GM19023 (cell line): ENCODE data around the gene ESPN.

Source experiments
- ATAC-seq: cut with Tn5 transposase; IDR thresholded peaks from one replicate; pipeline ENCODE4 v1.9.1; 2021; ENCODE audit warnings: mild to moderate bottlenecking, moderate library complexity; ENCODE audit not compliant: unreplicated experiment

Gene ESPN

DNA sequence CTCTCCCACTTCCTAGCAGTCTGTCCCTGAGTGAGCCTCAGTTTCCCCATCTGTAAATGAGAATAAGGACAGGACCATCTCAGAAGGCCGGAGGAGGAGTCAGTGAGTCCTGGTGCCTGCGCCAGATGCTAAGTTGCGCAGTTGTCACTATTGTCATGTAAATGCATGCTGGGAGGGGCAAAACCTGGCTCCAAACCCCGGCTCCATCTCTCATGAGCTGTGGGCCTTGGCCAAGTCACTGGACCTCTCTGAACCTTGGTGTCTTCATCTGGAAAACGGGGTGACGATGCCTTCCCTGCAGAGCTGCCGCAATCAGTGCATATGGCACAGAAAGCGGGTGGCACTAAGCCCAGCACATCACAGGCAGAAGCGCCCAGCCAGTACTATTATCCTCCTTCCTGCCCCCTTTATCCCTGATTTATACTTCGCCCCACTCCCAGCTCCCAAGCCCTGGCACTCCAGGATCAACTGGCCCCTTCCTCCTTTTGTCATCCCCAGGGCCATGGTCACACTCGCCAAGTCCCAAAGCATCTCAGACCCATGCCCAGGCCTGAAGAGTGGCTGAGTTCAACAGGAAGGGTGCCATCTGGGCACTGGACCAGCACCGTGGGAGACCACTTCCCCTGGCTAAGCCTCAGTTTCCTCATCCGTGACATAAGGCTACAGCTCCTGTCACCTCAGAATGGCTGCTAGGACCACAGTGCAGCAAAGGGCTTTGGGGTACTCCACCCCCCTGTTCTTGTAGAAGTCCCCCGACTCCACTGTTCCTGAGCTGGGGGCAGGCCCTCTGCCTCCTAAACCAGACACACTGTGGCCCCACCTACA, 71.2 kb downstream of the ESPN start:
- no peak for ATAC-seq

DNA sequence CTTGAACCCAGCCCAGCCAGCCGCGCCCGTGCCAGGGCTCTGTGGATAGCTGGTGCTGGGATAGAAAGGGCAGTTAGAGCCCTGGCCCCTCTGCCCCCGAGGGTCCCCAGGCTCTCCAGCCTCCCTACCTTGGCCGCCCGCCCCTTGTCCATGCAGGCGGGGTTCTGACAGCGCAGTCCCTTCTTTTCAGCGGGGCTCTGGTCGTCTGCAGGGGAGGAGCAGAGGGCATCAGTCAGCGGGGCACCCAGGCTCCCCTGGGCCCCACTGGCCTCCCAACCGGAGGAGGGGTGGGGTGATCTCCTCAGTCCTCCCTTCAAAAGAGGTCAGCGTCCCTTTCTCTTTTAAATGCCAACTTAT, 71.8 kb downstream of the ESPN start:
- ATAC-seq, result no peak

DNA sequence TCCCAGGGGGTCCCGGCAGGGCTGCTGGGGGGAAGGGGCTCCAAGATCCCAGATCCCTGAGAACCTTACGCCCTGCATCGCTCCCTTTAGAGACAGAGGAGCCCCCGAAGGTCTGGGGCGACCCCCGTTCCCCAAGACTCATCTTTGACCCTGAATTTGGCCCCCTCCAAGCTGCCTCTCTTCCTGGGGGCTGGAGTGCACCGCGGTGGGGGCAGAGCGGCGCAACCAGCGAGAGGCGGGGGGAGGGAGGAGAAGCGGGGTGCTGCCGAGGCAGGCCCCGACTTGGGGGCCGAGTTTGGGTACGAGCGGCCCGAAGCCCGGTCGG, 72.3 kb downstream of the ESPN start:
- no peak for ATAC-seq

DNA sequence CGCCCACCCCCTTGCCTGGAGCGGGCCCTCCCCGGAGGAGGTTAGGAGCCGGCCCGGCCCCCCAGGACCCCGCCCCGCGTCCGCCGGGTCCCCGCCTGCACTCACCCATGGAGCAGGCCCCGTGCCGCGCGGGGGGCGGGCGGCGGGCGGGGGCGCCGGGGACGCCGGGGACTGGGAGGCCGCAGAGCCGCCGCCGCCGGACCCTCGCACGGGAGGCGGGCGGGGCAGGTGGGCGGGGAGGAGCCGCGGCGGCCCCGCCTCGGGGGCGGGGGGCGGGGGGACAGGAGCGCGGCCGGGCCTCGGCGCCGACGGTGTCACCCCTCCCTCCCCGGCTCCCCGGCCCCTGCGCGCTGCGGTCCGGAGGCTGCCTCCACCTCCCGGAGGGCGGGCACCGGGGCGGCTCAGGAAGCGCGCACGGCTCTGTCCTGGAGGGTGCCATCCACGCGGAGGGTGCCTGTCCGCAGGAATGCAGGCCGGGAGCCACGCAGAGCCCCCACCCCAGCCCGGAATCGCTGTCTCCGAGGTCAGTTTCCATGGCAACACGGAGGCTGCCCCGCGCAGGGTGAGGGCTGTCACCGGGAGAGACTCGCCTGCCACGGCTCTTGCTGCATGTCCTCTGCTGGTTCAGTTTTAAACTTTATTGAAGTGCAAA, 72.8 kb downstream of the ESPN start:
- no peak for ATAC-seq

DNA sequence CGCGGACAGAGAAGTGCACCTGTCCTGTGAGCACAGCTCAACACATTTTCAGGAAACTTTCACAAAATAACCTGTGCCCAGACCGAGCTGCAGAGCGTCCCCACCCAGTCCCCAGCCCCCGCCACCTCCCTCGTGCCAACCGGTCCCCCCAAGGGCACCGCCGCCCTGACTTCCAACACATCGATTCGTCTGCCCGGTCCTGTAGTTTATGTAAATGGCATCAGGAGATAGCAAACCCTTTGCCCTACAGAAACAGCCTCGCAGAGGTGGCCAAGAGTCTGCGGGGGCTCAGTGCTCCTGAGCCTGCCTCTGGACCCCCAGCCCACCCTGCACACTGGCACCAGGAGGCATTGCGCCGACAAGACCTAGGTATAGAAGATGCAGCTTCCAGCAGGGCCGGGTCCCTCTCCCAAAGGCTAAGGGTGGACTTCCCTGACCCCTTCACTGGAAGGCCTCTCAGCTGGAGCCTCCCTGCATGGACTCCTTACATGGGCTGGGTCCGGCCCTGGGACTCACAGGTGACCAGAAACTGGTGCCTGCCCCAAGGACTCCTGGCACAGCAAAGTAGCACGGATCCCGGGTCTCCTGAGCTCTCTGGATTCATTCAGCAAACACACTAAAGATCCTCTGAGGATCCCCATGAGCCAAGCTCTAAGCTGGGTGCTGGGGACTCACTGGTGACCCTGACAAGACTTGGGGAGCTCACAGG, 73.4 kb downstream of the ESPN start:
- ATAC-seq, result no peak

DNA sequence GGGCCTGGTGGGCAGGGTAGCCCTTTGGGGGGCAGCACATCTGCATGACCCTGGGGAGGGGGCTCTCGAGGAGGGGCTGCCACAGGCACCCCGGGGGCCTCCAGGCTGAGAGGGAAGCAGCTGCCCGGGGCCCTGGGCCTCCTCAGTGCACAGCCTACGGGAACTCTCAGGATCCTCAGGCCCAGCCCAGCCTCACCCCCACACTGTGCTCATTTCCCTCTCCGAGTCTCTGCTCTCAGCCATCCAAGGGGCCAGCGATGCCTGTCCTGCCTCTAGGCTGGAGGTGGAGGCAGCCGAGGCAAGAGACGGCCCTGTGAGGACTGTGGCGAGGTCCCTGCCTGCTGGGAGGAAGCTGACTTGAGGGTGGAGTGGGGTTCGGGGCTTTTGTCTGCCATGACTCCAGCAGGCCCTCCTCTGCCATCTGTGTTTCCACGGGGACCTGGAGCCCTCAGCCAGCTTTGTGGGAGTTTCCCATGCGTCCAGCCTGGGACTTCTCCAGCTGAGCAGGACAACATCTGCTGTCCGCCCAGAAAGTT, 74.1 kb downstream of the ESPN start:
- ATAC-seq, result no peak

DNA sequence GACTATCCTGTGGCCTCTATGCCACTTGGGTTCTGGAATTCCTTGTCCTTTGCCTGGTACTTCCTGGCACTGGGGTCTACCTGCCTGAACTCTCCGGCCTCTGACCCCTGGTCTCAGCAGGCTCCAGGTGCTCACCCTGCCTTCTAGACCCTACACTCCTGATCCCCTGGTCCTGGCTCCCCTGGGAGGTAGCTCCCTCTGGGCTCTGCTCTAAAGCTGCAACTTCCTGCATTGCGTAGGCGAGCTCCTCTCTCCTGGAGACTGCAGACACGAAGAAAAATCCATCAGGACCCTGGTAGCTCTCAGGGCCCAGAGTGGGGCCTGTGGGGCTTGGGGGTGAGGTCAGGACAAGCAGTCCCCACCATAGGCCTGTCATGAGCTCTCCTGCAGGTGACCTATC, 74.7 kb downstream of the ESPN start:
- no peak for ATAC-seq

DNA sequence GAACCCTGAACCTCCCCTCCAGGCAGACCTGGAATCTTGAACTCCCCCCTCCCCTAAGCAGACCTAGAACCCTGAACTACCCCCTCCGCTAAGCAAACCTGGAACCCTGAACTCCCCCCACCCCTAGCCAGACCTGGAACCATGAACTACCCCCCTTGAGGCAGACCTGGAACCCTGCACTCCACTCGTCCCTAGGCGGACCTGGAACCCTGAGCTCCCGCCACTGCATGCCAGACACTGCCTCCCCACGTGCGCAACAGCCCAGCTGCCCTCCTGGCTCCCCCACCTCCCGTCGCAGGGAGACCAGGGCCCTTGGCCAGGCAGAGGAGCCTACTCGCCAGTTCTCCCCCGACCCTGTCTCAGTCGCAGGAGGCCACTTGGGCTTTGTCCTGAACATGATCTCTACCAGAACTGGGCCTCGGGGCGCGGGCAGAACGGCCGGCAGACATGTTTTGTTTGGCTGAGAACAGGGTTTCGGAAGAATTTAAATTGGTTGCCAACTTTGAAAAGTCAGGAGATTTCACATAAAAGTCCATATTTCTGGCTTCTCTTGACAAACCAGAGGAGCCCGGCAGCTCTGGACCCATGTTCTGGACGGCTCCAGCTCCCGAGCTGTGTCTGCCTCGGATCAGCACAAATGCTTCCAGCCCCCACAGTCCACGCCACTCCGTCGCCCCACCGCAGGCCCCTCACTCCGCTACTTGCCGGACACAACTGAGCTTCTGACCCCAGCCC, 76.1 kb downstream of the ESPN start:
- ATAC-seq, result no peak

DNA sequence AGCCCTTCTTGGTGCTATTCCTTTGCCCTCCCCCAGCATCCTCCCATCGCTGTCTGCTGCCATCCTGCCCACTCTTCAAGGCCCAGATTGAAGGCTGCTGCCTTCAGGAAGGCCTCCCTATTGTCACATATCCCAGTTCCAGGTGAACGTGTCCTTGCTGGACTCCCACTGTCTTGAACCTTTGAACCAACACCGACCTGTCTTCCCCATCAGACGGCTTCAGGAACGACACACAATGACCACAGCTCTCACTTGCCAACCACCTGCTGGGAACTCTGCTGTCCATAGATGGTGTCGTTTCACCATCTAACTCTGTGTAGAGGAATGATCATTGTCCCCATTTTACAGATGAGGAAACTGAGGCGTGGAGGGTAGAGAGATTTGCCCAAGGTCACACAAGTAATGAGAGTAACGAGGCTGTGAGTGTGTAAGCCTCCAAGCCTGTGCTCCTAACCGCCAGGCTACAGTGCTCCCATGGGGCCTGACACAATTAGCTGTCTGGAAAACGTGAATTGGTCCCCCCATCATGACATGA, 76.8 kb downstream of the ESPN start:
- no peak for ATAC-seq

DNA sequence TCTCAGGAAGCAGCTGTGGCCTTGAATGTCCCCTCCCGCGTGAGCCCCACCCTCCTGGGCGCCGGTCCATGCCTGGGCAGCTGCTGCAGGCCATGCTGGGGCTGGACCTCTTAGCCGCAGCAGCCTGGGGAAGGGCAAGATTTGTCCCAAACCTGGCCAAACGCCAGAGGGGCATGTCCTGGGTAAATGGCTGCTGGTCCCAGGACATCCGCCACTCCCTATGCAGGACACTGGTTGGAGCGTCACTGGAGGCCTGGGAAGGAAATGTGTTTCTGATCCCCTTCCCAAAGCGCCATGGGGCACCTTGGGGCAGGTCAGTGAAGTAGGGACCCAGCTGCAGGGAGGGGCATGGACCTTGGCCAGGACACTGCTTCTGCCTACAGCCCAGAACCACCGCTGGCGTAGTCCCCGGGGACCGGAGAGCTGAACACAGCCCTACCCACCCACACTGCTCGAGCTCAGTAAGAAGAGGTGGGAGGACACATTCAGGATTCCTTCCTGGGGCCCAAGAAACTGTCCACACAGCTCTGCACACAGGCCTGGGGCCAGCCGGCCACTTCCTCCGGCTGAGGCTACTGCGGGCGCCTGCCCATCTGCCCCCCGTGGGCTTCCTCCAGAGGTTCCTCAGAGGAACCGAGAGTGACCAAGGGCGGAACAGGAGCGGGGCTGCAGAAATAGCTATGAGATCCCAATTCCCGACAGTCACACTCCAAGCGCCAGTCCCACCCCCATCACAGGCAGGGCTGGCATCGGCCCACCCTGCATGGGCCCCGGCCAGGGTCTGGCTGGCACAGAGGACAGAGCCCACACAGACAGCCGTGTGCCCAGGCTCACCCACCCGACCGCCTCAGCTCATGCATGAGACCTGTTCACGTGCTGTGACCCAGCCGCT, 77.7 kb downstream of the ESPN start:
- ATAC-seq, result no peak

DNA sequence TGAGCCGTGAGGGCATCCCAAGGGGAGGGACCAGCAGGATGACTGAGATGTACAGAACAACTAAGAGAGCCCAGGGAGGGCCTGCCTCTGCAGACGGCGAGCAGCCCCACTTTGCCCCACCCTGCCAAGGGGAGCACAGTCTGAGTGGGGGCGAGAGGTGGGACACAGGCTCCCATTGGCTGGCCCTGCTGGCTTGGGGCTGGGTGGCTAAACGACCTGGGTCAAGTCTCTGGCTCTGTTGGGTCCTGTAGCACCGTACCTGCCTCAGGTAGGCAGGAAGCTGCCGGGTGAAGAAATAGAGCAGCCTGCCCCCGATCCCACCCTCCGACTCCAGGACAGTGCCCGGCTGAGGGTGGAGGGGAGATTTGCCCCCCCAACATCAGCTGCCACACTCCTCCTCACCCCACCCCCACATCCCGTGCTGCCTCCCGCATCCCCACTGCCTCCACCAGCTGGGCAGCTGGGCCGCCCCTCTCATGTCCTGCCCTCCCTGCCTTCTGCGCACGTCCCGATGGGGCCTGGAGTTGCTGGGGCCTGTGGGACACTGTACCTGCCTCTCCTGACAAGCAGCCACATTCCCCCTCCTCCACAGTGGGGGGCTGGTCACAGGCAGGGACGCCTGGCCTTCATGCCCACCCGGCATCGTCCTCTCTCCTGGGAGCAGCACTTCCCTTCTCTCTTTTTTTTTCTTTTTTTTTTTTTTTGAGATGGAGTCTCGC, 79.5 kb downstream of the ESPN start:
- ATAC-seq, result no peak

DNA sequence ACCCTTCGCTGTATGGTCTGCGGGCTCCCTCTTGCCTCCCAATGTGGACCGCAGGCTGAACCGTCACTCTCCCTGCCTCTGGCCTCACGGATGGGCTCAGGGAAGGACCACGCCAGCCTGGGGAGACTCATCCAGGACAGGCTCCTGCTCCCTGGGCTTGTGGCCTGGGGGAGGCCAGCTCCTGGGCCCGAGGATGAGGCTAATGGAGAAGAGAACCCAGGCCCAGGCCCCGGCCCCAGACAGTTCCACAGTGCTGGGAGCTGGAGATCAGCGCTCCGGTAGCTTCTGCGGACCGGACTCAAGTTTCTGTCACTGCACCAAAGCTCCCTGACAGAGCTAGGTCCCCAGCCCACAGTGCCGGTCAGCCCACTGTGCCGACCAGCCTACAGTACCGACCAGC, 80.3 kb downstream of the ESPN start:
- ATAC-seq, result no peak

DNA sequence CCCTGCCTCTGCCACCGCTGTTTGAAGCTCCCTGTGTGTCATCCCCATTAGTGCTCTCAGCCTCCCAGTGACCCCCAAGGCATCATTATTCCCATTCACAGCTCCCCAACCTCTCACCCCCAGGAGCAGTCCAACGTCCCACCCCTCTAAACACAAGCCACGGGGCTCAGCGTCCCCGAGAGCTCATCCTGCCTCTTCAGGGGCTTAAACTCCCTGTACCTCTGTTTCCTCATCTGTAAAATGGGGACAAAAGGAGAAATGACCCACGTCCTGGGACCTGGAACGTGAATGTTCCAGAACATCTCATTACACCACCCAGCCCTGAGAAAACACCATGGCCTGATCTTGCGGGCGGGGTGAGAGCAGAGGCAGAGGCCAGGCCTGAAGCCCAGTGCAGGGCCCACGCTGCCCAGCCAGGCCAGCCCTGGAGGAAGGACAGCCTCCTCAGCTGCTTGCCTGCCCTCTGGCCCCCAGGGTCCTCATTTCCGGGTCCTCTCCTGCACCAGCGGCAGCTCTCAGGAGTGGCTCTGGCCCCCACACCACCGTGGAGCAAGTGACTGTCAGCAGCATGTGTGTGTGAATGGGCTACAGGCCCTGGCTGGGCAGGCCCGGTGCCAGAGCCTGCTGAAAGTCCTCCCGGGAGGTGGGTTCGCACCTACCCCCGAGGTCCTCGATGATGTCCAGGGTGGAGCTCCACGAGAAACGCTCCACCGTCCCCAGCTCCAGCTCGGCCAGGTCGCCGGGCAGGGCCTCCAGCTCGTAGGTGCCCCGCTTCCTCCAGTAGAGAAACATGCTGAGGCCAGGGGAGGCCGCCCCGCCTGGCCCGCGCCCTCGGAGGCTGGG, 81.0 kb downstream of the ESPN start:
- ATAC-seq, result no peak

DNA sequence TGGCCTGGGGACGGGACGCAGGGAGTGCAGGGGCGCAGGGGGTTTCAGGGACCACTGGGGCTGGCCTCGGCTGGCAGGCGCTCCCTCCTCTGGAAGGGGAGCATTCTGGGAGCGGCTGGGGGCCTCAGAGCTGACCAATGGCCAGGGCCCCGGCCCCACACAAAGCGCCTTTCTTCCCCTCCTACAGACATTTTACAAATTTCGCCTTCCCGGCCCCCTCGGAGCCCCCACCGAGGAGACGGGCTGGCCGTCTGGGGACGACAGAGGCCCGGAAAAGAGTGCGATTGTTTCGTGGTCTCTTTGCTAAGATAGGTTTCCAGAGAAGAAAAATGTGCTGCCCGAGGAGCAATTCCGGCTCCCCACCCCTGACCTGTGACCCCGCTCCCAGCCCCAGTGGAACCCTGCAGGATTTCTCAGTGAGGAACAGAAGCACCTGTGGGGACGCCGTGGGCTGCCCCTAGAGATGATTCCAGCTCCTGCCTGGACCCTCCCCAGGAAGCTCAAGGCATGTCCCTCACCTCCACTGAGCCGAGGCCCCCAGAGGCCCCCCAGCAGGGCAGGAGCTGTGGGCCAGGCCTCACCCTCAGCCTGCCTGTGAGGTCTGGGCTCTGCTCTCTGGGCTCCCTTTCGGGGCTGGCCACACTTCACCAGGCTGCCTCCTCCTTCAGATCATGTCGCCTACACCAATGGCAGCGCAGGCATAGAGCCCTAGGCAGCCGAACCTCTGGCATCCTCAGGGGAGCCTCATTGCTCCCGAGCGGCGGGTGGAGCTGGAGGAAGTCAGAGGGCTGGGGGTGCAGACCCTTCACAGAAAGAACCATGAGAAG, 81.8 kb downstream of the ESPN start:
- ATAC-seq, result no peak

DNA sequence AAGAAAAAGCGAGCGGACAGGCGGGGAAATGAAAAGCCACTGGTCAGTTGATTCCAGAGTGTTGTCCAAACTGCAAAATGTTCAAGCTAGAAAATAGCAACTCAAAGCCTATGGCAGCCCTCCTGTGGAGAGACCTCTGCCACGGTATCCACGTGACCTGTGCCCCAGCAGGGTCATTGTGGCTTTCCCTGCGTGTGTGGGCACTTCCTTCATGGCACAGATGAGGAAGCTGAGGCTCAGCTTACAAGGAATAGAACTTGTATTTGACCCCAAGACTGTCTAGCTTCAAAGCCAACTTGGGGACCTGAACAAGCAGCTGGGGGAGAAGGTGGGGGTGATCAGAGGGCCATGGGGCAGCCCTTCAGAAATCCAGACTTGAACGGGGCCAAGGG, 82.5 kb downstream of the ESPN start:
- ATAC-seq, result no peak

DNA sequence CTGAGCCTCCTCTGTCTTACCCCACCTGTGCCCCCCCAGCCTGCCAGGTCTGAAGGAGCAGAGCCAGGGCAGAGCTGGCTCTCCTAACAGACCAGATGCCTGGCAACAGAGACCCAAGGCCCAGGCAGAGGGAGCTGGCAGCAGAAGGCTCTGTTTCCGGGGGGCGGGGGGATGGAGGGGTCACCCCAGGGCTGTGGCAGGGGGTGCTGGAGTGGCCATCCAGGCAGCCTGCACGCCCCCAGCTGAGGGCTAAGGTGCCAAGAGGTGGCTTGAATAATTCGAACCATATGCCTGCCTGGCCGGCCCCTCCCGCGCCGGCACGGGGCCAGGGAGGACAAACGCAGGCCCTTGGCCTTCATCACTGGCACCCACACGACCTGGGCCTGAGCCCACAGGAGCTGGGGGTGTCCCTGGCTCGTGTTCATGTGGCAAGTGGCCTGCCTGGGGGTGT, 82.9 kb downstream of the ESPN start:
- ATAC-seq, result no peak

DNA sequence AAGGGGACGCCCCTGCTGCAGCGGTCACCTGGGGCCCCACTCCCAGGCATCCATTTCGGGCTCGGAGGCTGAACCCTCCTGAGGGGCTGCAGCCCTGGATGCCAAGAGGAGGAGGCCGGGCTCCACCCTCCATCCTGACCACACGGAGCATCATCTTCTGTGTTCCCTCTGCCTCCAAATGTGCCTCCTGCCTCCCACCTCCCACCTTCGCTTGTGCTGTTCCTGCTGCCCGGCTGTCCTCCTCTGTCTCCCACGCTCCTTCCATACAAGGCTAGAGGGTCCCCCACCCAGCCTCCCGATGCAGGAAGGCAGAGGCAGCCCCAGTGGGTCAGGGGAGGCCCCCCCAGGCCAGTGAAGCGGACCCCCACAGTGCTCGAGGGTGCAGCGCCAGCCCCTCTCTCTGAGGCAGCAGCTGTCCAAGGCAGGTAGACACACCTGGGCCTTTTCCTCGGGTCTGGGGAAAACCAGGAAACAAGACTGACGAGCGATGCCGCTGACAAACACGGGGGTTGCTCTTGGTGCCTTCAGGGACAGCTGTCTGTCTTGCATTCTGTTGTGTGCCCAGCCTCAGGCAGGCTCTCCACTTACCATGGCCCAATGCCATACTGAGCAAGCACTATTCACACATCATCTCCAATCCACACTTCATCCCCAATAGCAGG, 83.7 kb downstream of the ESPN start:
- no peak for ATAC-seq
